Measurements from ENCODE around the gene LUM. TPM values are rescaled to one million over a fixed set of nuclear protein-coding genes. Genes with fewer than 3 reads are reported as not detected.

The LUM gene
- total RNA-seq, 1 experiment from 2014 or later: not detected

DNA sequence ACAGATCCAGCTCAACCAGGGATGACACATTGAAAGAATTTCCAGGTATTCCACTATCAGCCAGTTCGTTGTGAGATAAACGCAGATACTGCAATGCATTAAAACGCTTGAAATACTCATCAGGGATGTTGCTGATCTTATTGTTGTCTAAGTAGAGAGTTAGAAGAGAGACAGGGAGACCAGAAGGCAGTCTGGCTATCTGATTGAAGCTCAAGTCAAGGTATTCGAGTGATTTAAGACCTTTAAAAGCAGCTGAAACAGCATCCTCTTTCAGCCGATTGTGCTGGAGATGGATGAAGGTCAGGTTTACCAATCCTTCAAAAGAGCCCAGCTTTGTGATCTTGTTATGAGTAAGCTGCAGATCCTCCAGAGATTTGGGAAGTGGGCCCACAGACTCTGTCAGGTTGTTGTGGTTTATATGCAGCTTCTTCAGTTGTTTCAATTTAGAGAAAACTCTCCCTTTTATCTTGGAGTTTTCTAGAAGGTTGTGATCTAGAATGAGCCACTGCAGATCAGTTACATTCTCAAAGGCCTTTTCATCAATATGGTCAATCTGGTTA, 3.0 kb downstream of the LUM start:
- no peak overlapping the region for H2AK5ac ChIP-seq (ENCODE audit: insufficient read length, low read length)

More for the DNA sequence above, 3.0 kb downstream of the LUM start:
- Histone ChIP-seq H4K5ac (ENCODE audit: insufficient read length, low read depth, low read length) (no peak overlapping the region), H3K56ac (ENCODE audit: insufficient read length, low read depth, low read length) (no peak overlapping the region), H3K18ac (ENCODE audit: insufficient read length, low read depth, low read length) (no peak overlapping the region), H3K4ac (ENCODE audit: low read depth, low read length) (no peak overlapping the region), H3K4me1 (ENCODE audit: insufficient read depth, low read length) (no peaks in the 10 kb centered on the region), H3K23ac (ENCODE audit: insufficient read length, low read depth, low read length) (no peak overlapping the region), H3K79me2 (ENCODE audit: insufficient read depth, low read length) (no peaks in the 10 kb centered on the region), H2BK20ac (ENCODE audit: low read depth, low read length, poor library complexity, severe bottlenecking) (no peak overlapping the region), H3K9me3 (ENCODE audit: control insufficient read depth, low read depth, low read length) (no peaks in the 10 kb centered on the region), H2AFZ (ENCODE audit: low read length) (no peak overlapping the region), H3K27ac (ENCODE audit: insufficient read length, low read depth, low read length) (no peak overlapping the region), H3K27me3 (ENCODE audit: insufficient read depth, low read length) (no peaks in the 10 kb centered on the region), H3K79me1 (ENCODE audit: insufficient read depth, low read depth, low read length, poor library complexity, severe bottlenecking) (no peaks in the 10 kb centered on the region), H4K8ac (replicated peaks; ENCODE audit: insufficient read length, low read depth, low read length) (no peak overlapping the region), H2BK12ac (ENCODE audit: insufficient read length, low read depth, low read length) (no peak overlapping the region), H4K91ac (ENCODE audit: insufficient read length, low read depth, low read length) (no peak overlapping the region), H4K20me1 (ENCODE audit: control insufficient read depth, insufficient read depth, insufficient read length) (no peaks in the 10 kb centered on the region), H3T11ph (ENCODE audit: low read length) (no peak overlapping the region), H2BK5ac (ENCODE audit: insufficient read length, low read length) (no peak overlapping the region), H2BK120ac (ENCODE audit: low read depth, low read length, poor library complexity, severe bottlenecking) (no peak overlapping the region), H3K4me2 (ENCODE audit: insufficient read depth, insufficient read length, low read length) (no peak overlapping the region), H2BK15ac (ENCODE audit: low read depth, low read length) (no peak overlapping the region), H3K23me2 (ENCODE audit: insufficient read length, low read depth, low read length, poor library complexity, severe bottlenecking) (no peaks in the 10 kb centered on the region), H3K9ac (ENCODE audit: extremely low read depth, insufficient read length, low read length) (no peak overlapping the region), H3K14ac (ENCODE audit: insufficient read depth, low read length) (no peak overlapping the region)
- Mint-ChIP-seq H3K36me3 (ENCODE audit: insufficient read depth in 1 of 3, low read depth in 3 of 3) (no peaks in the 10 kb centered on the region), H3K27ac (no peak overlapping the region), H3K4me1 (peaks cover 2 to 5% of the 10 kb centered on the region in 2 experiments), H3K4me3 (no peak overlapping the region), H3K9me3 (no peaks in the 10 kb centered on the region; a peak in 1 of 5 replicates), H3K27me3 (ENCODE audit: low read depth) (peaks cover 2% of the 10 kb centered on the region; the same call in 1 of the 2 replicates)
- WGBS (ENCODE audit: extremely low coverage, insufficient read length, low lambda C conversion rate): no CpG with 5 or more reads among the region's 5 CpGs
- no peak for DNase-seq
- no peak for TF ChIP-seq CTCF (conservative IDR thresholded peaks at IDR 0.05)

Data from H9 (cell line).